Left renal pelvis (tissue), 4 donors: Measurements from ENCODE around the gene PRMT9. TPM values are rescaled to one million over a fixed set of nuclear protein-coding genes. Genes with fewer than 3 reads are reported as not detected.

ENCODE experiments used
- polyA plus RNA-seq, 4 donors: library from polyadenylated mRNA; unstranded; fragments of 120-200 nt; gene quantifications; one replicate each; pipeline ENCODE4 v1.2.1, GENCODE V29; 2013; ENCODE audit not compliant: insufficient read length in 4 of 4

PRMT9 gene
- polyA plus RNA-seq, 4 donors: 17.4 to 30.2 (median 27.3) TPM

Other genes with a start within 250 kb of the PRMT9 start
- gene EDNRA, start 203.1 kb downstream of the PRMT9 start, polyA plus RNA-seq: 100 to 1,000 TPM in 1 of 4 donors, 10 to 100 TPM in 3; 44.6 to 114 (median 76.8) TPM
- gene TMEM184C, start 66.8 kb downstream of the PRMT9 start, polyA plus RNA-seq: 10 to 100 TPM; 48.4 to 57.6 (median 54.7) TPM
- gene ARHGAP10, start 47.9 kb upstream of the PRMT9 start, polyA plus RNA-seq: 10 to 100 TPM; 17.8 to 20.0 (median 19.0) TPM